Naive thymus-derived CD4-positive, alpha-beta T cell (primary cell): ENCODE measurements around the gene TRAF4. TPM values are rescaled to one million over a fixed set of nuclear protein-coding genes. Genes with fewer than 3 reads are reported as not detected.

Experiments used
- ATAC-seq: fragments of 150-1000 bp; cut with Tn5 transposase; 2 replicates; pipeline ENCODE4 v1.10.0; 2021; ENCODE audit warnings: mild to moderate bottlenecking, moderate library complexity
- CTCF ChIA-PET: fragments of 350-600 bp; sonication (Branson Sonifier 250); formaldehyde crosslinking; loops from one replicate; lab custom pipeline; 2021; ENCODE audit warnings: antibody characterized with exemption; lab: Charles Lee
- POLR2A ChIA-PET: fragments of 350-600 bp; sonication (Branson Sonifier 250); formaldehyde crosslinking; loops from one replicate; lab custom pipeline; 2021; ENCODE audit warnings: antibody characterized with exemption, inconsistent platforms; lab: Charles Lee
- DNase-seq, 9 donors: peaks; one replicate each; pipeline versions ENCODE4 v3.0.0 to v3.0.0-alpha.2; 2020 to 2022; ENCODE audit warnings: mixed read lengths in 1 of 9
- H3K27ac ChIP-seq: one replicate; pipeline ENCODE4 v1.7.0; 2013; ENCODE audit warnings: mild to moderate bottlenecking, low read depth, low read length, moderate library complexity
- H3K27me3 ChIP-seq, 2 donors: one replicate each; pipeline ENCODE4 v1.7.0; 2013; ENCODE audit warnings: low read length in 2 of 2, mild to moderate bottlenecking in 2 of 2, moderate library complexity in 2 of 2; ENCODE audit not compliant: control insufficient read depth in 2 of 2, insufficient read depth in 2 of 2
- H3K36me3 ChIP-seq, 3 experiments: 1 replicate in 2 of 3; 2 replicates in 1 of 3; pipeline ENCODE4 v1.7.0; 2013; ENCODE audit warnings: low read length in 3 of 3, mild to moderate bottlenecking in 3 of 3, moderate library complexity in 1 of 3; ENCODE audit not compliant: insufficient read depth in 3 of 3, control insufficient read depth in 2 of 3
- H3K4me1 ChIP-seq, 2 donors: one replicate each; pipeline ENCODE4 v1.7.0; 2013; ENCODE audit warnings: low read length in 2 of 2, mild to moderate bottlenecking in 2 of 2, moderate library complexity in 1 of 2; ENCODE audit not compliant: control insufficient read depth in 2 of 2, insufficient read depth in 2 of 2
- H3K4me3 ChIP-seq: 2 replicates; pipeline ENCODE4 v1.7.0; 2013; ENCODE audit warnings: mild to moderate bottlenecking, low read length
- H3K9me3 ChIP-seq, 3 experiments: 1 replicate in 2 of 3; 2 replicates in 1 of 3; pipeline ENCODE4 v1.7.0; 2013; ENCODE audit warnings: low read length in 3 of 3; ENCODE audit not compliant: control insufficient read depth in 2 of 3
- H3K27ac Mint-ChIP-seq, 9 donors: one replicate each; pipeline ENCODE4 v1.8.0; 2020 to 2022; ENCODE audit warnings: mixed read lengths in 9 of 9, mild to moderate bottlenecking in 8 of 9, moderate library complexity in 5 of 9, inconsistent platforms in 2 of 9
- H3K27me3 Mint-ChIP-seq, 5 donors: one replicate each; pipeline ENCODE4 v1.8.0; 2021 to 2022; ENCODE audit warnings: mixed read lengths in 5 of 5, mild to moderate bottlenecking in 1 of 5
- H3K36me3 Mint-ChIP-seq, 5 donors: one replicate each; pipeline ENCODE4 v1.8.0; 2020 to 2022; ENCODE audit warnings: mixed read lengths in 5 of 5, mild to moderate bottlenecking in 3 of 5, inconsistent platforms in 1 of 5
- H3K4me1 Mint-ChIP-seq, 7 donors: one replicate each; pipeline ENCODE4 v1.8.0; 2020 to 2022; ENCODE audit warnings: mixed read lengths in 7 of 7, mild to moderate bottlenecking in 3 of 7, inconsistent platforms in 1 of 7
- H3K4me3 Mint-ChIP-seq, 10 donors: one replicate each; pipeline ENCODE4 v1.8.0; 2020 to 2022; ENCODE audit warnings: mild to moderate bottlenecking in 10 of 10, mixed read lengths in 10 of 10, moderate library complexity in 6 of 10, inconsistent platforms in 2 of 10
- H3K9me3 Mint-ChIP-seq, 11 donors: one replicate each; pipeline ENCODE4 v1.8.0; 2020 to 2022; ENCODE audit warnings: mixed read lengths in 11 of 11, mild to moderate bottlenecking in 4 of 11, inconsistent platforms in 1 of 11, moderate library complexity in 1 of 11
- intact Hi-C, 2 donors: fragments of 100-400 bp; cut with micrococcal nuclease; formaldehyde crosslinking; loops; one replicate each; pipeline ENCODE4 v1.15.1; 2023
- polyA plus RNA-seq, 2 donors: library from polyadenylated mRNA; unstranded; fragments of 300-500 nt; fragmentation: Illumina TruSeq; gene quantifications; one replicate each; pipeline ENCODE4 v1.2.3, GENCODE V29; 2021
- total RNA-seq, 6 experiments: library from RNA in 5 of 6; stranded (reverse) in 5 of 6; gene quantifications; 1 replicate in 5 of 6; 2 replicates in 1 of 6; pipeline ENCODE4 v1.2.3 and lab custom pipeline; 2021 to 2026

The TRAF4 gene
- total and polyA plus RNA-seq, 7 experiments from 2014 or later = 1.3 to 228 (median 25.6) TPM

GRCh38 chr17:28712705-28713415 lies 31.0 kb upstream of the TRAF4 start:
- H3K27ac Mint-ChIP-seq = peak overlapping the region; percentile 64 to 98 (median 87)
- H3K27me3 ChIP-seq = no peaks in the 10 kb centered on the region
- ChIA-PET CTCF (interaction anchor here (1.2 to 1.3 kb wide), 2 partner anchors 14 to 25 kb away, joined by 3 to 4 read pairs; no protein-coding TSS in a partner anchor), POLR2A (interaction anchor here (0.9 to 5.2 kb wide), 8 partner anchors 8 to 239 kb away, joined by 3 to 59 read pairs (median 18); partner anchors contain the start of genes BLTP2, NEK8, PHF12 and RPL23A)
- H3K27ac ChIP-seq = peak overlapping the region; percentile 83
- ATAC-seq (no peak), DNase-seq (no peak)
- peak overlapping the region; percentile 95 for H3K4me3 ChIP-seq
- peaks cover 0 to 14% (median 6%) of the 10 kb centered on the region in 5 donors for H3K27me3 Mint-ChIP-seq
- H3K9me3 Mint-ChIP-seq = no peaks in the 10 kb centered on the region
- peaks cover 12 to 34% (median 19%) of the 10 kb centered on the region in 7 donors for H3K4me1 Mint-ChIP-seq
- H3K4me3 Mint-ChIP-seq = peak overlapping the region; percentile 76 to 94 (median 90)
- no peaks in the 10 kb centered on the region for H3K9me3 ChIP-seq
- intact Hi-C loops = loop anchor here in 1 of 2 donors (5.0 kb wide), 2 partner anchors 51 to 116 kb away; partner anchors contain the start of genes SDF2, SPAG5 and SUPT6H
- H3K36me3 Mint-ChIP-seq = no peaks in the 10 kb centered on the region
- peaks cover 9 to 12% of the 10 kb centered on the region in 2 donors for H3K4me1 ChIP-seq
- no peaks in the 10 kb centered on the region for H3K36me3 ChIP-seq

DNA sequence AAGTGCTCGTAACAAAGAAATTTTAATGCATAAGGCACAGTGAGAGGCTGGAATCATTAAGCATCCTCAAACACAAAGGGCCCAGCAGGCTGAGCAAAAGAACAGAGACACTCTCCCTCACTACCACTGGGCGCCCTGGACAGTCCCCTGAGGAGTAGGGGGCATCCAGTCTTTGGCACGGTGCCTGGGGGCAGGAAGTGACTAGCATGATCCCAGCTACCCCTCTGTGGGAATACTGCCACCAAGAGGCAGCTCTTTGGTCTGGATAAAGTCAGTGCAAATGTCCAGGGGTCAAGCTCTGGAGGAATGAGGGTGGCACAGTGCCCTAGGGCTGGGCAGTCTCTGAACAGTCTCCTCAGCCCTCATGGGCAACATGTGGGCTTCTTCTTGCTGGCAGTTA lies 29.5 kb upstream of the TRAF4 start:
- Histone ChIP-seq H3K9me3 (no peaks in the 10 kb centered on the region), H3K4me1 (peaks cover 13 to 15% of the 10 kb centered on the region in 2 donors), H3K36me3 (no peaks in the 10 kb centered on the region), H3K27ac (no peak overlapping the region), H3K27me3 (no peaks in the 10 kb centered on the region), H3K4me3 (no peak overlapping the region)
- Mint-ChIP-seq H3K4me1 (peaks cover 16 to 43% (median 27%) of the 10 kb centered on the region in 7 donors), H3K27ac (no peak overlapping the region), H3K4me3 (peak overlapping the region in 1 of 10 donors; percentile 33), H3K36me3 (no peaks in the 10 kb centered on the region), H3K27me3 (peaks cover 0 to 23% (median 6%) of the 10 kb centered on the region in 5 donors), H3K9me3 (peaks cover 0 to 2% (median 0%) of the 10 kb centered on the region in 11 donors)
- POLR2A ChIA-PET = interaction anchor here (1.1 to 1.2 kb wide), 2 partner anchors 52 to 212 kb away, joined by 3 read pairs; partner anchors contain the start of genes SDF2 and SUPT6H
- CTCF ChIA-PET = no interaction called here
- ATAC-seq (no peak), DNase-seq (no peak)
- intact Hi-C loops = loop anchor here in 1 of 2 donors (5.0 kb wide), 2 partner anchors 52 to 117 kb away; partner anchors contain the start of genes SDF2, SPAG5 and SUPT6H

DNA sequence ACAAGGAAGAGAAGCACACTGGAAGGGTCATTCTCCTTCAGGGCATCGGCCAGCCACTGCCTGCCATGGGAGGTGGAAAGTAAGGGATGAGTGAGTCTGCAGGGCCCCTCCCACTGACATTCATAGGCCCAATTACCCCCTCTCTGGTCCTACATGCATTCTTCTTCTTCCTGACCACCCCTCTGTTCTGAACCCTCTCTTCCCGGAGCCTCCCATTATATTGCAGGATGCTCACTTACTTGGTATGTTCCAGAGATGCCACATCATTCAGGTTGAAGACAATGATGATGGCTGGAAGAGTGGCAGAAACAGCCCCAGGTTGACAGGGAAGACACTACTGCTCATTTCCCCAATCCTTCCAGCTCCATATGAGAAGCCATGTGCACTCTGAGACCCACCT lies 28.6 kb upstream of the TRAF4 start:
- Mint-ChIP-seq H3K9me3 (peaks cover 0 to 2% (median 0%) of the 10 kb centered on the region in 11 donors), H3K4me1 (peaks cover 21 to 52% (median 35%) of the 10 kb centered on the region in 7 donors), H3K27ac (peak overlapping the region in 3 of 9 donors; percentile 19 to 41 (median 26)), H3K4me3 (peak overlapping the region in 1 of 10 donors; percentile 21), H3K27me3 (peaks cover 0 to 26% (median 6%) of the 10 kb centered on the region in 5 donors), H3K36me3 (peaks cover 0 to 6% (median 5%) of the 10 kb centered on the region in 5 donors)
- Histone ChIP-seq H3K4me3 (no peak overlapping the region), H3K27me3 (no peaks in the 10 kb centered on the region), H3K36me3 (no peaks in the 10 kb centered on the region), H3K27ac (no peak overlapping the region), H3K9me3 (no peaks in the 10 kb centered on the region), H3K4me1 (peaks cover 15 to 17% of the 10 kb centered on the region in 2 donors)
- CTCF ChIA-PET = interaction anchor here (0.6 kb wide), 2 partner anchors 49 to 77 kb away, joined by 3 to 6 read pairs; no protein-coding TSS in a partner anchor
- ATAC-seq = no peak
- POLR2A ChIA-PET = interaction anchor here (1.0 to 2.6 kb wide), 3 partner anchors 13 to 237 kb away, joined by 3 to 10 read pairs (median 4); partner anchors contain the start of gene NEK8
- DNase-seq = no peak
- intact Hi-C loops = loop anchor here in 1 of 2 donors (5.0 kb wide), 1 partner anchor 37 kb away; no protein-coding TSS in a partner anchor

- Mint-ChIP-seq H3K9me3 (peaks cover 0 to 2% (median 0%) of the 10 kb centered on the region in 11 donors), H3K4me3 (peak overlapping the region in 8 of 10 donors; percentile 38 to 87 (median 68)), H3K36me3 (peaks cover 0 to 19% (median 16%) of the 10 kb centered on the region in 5 donors), H3K27ac (peak overlapping the region in 3 of 9 donors; percentile 18 to 90 (median 69)), H3K4me1 (peaks cover 24 to 58% (median 38%) of the 10 kb centered on the region in 7 donors), H3K27me3 (peaks cover 0 to 26% (median 6%) of the 10 kb centered on the region in 5 donors)
- DNase-seq = peak in 3 of 9 donors; percentile 14 to 16 (median 16)
- ATAC-seq = no peak
- Histone ChIP-seq H3K4me1 (peaks cover 24 to 29% of the 10 kb centered on the region in 2 donors), H3K4me3 (no peak overlapping the region), H3K9me3 (no peaks in the 10 kb centered on the region), H3K27me3 (no peaks in the 10 kb centered on the region), H3K27ac (peak overlapping the region; percentile 52), H3K36me3 (peaks cover 7 to 10% (median 7%) of the 10 kb centered on the region in 3 experiments)
- ChIA-PET POLR2A (interaction anchor here (0.9 to 2.6 kb wide), 3 partner anchors 11 to 182 kb away, joined by 3 to 10 read pairs (median 3); partner anchors contain the start of gene NEK8), CTCF (interaction anchor here (1.6 kb wide), 1 partner anchor 10 kb away, joined by 4 read pairs; no protein-coding TSS in a partner anchor)
- intact Hi-C loops = loop anchor here in 1 of 2 donors (5.0 kb wide), 1 partner anchor 35 kb away; no protein-coding TSS in a partner anchor
Observed at GRCh38 chr17:28716740-28717577, 26.9 kb upstream of the TRAF4 start.

- H3K4me1 ChIP-seq = peaks cover 26 to 30% of the 10 kb centered on the region in 2 donors
- Mint-ChIP-seq H3K36me3 (peaks cover 0 to 23% (median 19%) of the 10 kb centered on the region in 5 donors), H3K27ac (peak within 1 kb of the TSS; percentile 59 to 97 (median 85)), H3K4me1 (peaks cover 17 to 57% (median 35%) of the 10 kb centered on the region in 7 donors), H3K4me3 (peak within 1 kb of the TSS; percentile 58 to 99 (median 76)), H3K9me3 (peaks cover 0 to 2% (median 0%) of the 10 kb centered on the region in 11 donors), H3K27me3 (peaks cover 0 to 24% (median 6%) of the 10 kb centered on the region in 5 donors)
- ChIA-PET POLR2A (interaction anchor here (2.5 to 4.8 kb wide), 3 partner anchors 7 to 56 kb away, joined by 10 to 59 read pairs (median 21); partner anchors contain the start of genes NEK8, PROCA1, SDF2 and SUPT6H), CTCF (no interaction called here)
- ATAC-seq (no peak), DNase-seq (peak in 2 of 9 donors; percentile 18 to 21)
- H3K4me3 ChIP-seq = no peak within 1 kb of the TSS
- intact Hi-C loops = loop anchor here in 1 of 2 donors (2.0 to 5.0 kb wide), 6 partner anchors 35 to 383 kb away; partner anchors contain the start of genes DHRS13, ERAL1, IFT20 and PIGS
- no peaks in the 10 kb centered on the region for H3K27me3 ChIP-seq
- peaks cover 14 to 17% (median 14%) of the 10 kb centered on the region in 3 experiments for H3K36me3 ChIP-seq
- H3K9me3 ChIP-seq = no peaks in the 10 kb centered on the region
- H3K27ac ChIP-seq = peak within 1 kb of the TSS; percentile 52
Observed at GRCh38 chr17:28717578-28718332, 26.1 kb upstream of the TRAF4 start, which contains the start of gene RAB34. Gene RAB34, minus strand, starts transcription at chr17:28717868. Its CDS starts 602 bp downstream, at chr17:28717266.
